Measurements from ENCODE around the gene GFRA4. TPM values are rescaled to one million over a fixed set of nuclear protein-coding genes. Genes with fewer than 3 reads are reported as not detected.

Gene GFRA4
- total RNA-seq, 1 experiment from 2014 or later = not detected

GRCh38 chr20:3710703-3711483 lies 47.7 kb upstream of the GFRA4 start:
- H3K4me1 Mint-ChIP-seq = no peaks in the 10 kb centered on the region
- H3K27ac Mint-ChIP-seq = no peak overlapping the region
- Histone ChIP-seq H3K4me2 (ENCODE audit: insufficient read depth, insufficient read length, low read length) (no peak overlapping the region), H2BK5ac (ENCODE audit: insufficient read length, low read length) (no peak overlapping the region), H2BK120ac (ENCODE audit: low read depth, low read length, poor library complexity, severe bottlenecking) (no peak overlapping the region), H3K79me1 (ENCODE audit: insufficient read depth, low read depth, low read length, poor library complexity, severe bottlenecking) (no peaks in the 10 kb centered on the region), H4K91ac (ENCODE audit: insufficient read length, low read depth, low read length) (no peak overlapping the region), H3K4me1 (ENCODE audit: insufficient read depth, low read length) (no peaks in the 10 kb centered on the region), H2BK15ac (ENCODE audit: low read depth, low read length) (no peak overlapping the region), H3K79me2 (ENCODE audit: insufficient read depth, low read length) (no peaks in the 10 kb centered on the region), H4K5ac (ENCODE audit: insufficient read length, low read depth, low read length) (no peak overlapping the region), H4K8ac (replicated peaks; ENCODE audit: insufficient read length, low read depth, low read length) (no peak overlapping the region), H3K56ac (ENCODE audit: insufficient read length, low read depth, low read length) (no peak overlapping the region), H3K27me3 (ENCODE audit: insufficient read depth, low read length) (no peaks in the 10 kb centered on the region), H3K18ac (ENCODE audit: insufficient read length, low read depth, low read length) (no peak overlapping the region), H3K9me3 (ENCODE audit: control insufficient read depth, low read depth, low read length) (no peaks in the 10 kb centered on the region), H3T11ph (ENCODE audit: low read length) (no peak overlapping the region), H3K14ac (ENCODE audit: insufficient read depth, low read length) (no peak overlapping the region), H2BK20ac (ENCODE audit: low read depth, low read length, poor library complexity, severe bottlenecking) (no peak overlapping the region), H4K20me1 (ENCODE audit: control insufficient read depth, insufficient read depth, insufficient read length) (no peaks in the 10 kb centered on the region), H2AFZ (ENCODE audit: low read length) (no peak overlapping the region), H3K9ac (ENCODE audit: extremely low read depth, insufficient read length, low read length) (no peak overlapping the region), H3K23ac (ENCODE audit: insufficient read length, low read depth, low read length) (no peak overlapping the region), H3K23me2 (ENCODE audit: insufficient read length, low read depth, low read length, poor library complexity, severe bottlenecking) (no peaks in the 10 kb centered on the region), H3K27ac (ENCODE audit: insufficient read length, low read depth, low read length) (no peak overlapping the region), H2AK5ac (ENCODE audit: insufficient read length, low read length) (no peak overlapping the region), H3K4ac (ENCODE audit: low read depth, low read length) (no peak overlapping the region), H2BK12ac (ENCODE audit: insufficient read length, low read depth, low read length) (no peak overlapping the region)
- H3K9me3 Mint-ChIP-seq = no peaks in the 10 kb centered on the region
- no CpG with 5 or more reads among the region's 18 CpGs for WGBS (ENCODE audit: extremely low coverage, insufficient read length, low lambda C conversion rate)
- peak; percentile 99 for TF ChIP-seq CTCF (conservative IDR thresholded peaks at IDR 0.05)
- no peaks in the 10 kb centered on the region for H3K36me3 Mint-ChIP-seq (ENCODE audit: insufficient read depth in 1 of 3, low read depth in 3 of 3)
- H3K27me3 Mint-ChIP-seq (ENCODE audit: low read depth) = no peaks in the 10 kb centered on the region; the same call in none of the 2 replicates
- peak; percentile 86 for DNase-seq
- H3K4me3 Mint-ChIP-seq = no peak overlapping the region
